ENCODE data around the gene B4GALNT1.
"Not testable (repeated sequence)": the region's sequence is repeated elsewhere in the genome, so short reads cannot be mapped to it uniquely, and the experiment has no call there.

The B4GALNT1 gene

DNA sequence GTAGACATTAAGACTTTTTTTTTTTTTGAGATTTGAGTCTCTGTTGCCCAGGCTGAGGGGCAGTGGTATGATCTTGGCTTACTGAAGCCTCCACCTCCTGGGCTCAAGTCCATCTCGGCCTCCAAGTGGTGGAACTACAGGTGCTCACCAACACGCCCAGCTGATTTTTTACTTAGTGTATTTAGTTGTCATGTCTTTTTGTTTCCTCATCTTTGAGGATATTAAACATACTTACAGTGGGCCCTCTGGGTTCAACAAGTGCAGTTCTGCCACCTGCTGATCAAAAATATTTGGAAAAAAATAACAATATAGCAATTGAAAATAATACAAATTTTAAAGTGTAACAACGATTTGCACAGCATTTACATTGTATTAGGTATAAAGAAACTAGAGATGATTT is 4.4 kb upstream of the B4GALNT1 start:
- DNase-seq (ENCODE audit: low read depth, low spot score), result no peak

DNA sequence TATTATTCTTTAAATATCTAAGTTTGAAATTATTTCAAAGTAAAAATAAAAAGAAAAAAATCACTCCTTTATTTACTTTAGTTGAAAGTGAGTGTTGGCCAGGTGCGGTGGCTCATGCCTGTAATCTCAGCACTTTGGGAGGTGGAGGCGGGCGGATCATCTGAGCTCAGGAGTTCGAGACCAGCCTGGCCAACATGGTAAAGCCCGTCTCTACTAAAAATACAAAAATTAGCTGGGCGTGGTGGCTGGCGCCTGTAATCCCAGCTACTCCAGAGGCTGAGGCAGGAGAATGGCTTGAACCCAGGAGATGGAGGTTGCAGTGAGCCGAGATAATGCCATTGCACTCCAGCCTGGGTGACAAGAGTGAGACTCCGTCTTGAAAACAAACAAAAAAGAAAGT is 3.7 kb upstream of the B4GALNT1 start:
- not testable (repeated sequence) for DNase-seq (ENCODE audit: low read depth, low spot score)

DNA sequence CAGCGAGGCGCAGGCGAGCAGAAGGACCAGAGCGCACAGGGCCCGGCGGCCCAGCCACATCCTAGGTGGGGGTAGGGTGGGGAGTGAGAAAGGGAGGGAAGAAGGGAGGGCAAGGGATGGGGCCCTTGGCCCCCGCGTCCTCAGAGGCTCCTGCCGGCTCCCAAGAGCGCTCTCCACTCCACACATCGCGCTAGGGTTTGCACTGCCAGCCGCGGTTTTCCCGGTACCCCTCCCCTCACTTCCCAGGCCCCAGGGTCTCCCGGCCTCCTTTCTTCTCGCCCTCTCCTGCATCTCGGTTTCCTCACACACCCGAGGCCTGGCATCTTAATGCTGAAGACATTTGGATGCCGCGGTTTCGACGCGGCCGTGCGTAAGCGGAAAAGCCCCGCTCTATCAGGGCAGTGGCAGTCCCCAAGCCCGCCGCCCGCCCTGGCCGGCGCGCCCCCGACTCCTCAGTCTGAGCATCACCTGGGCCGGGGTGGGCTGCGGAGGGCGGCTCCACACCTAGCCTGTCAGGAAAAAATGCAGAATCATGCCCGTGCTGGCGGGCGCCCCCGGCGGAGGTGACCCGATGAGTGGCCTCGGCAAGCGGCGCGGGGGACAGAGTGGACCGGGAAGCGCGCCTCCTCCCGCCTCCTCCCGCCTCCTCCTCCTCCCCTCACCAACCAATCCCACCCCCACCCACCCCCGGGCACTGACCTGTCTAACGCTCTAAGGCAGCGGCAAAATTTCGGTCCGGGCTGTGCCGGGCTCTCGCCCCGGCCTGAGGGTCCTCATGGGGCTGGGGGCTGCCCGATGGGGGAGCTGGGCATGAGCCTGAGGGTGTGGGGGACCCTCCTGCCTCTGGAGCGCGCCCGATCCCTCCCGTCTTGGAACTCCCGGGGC is 686 bp downstream of the B4GALNT1 start:
- no peak for DNase-seq (ENCODE audit: low read depth, low spot score)

DNA sequence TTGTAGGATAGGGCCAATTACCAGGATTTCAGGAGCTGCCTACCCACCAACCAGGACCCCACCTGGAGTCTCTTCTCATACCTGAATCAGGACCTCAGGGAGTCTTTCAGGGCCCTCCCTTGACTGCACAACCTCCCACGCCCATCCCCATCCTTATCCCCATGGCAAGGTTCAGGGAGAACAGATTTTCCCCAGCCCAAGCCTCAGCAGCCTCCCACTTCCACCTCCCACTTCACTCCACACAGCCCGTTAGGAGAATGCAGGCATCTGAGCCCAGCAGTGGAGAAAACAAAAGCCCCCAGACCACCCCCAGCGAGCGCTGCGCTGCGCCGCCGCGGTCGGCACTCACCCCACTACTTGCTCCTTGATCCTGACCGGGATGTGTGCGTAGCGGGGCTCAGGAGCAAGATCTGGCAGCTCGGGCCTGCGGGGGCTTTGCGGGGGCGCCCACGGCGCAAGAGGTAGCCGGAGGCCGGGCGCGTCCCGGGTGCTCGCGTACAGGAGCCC is 1.4 kb downstream of the B4GALNT1 start:
- no peak for DNase-seq (ENCODE audit: low read depth, low spot score)

DNA sequence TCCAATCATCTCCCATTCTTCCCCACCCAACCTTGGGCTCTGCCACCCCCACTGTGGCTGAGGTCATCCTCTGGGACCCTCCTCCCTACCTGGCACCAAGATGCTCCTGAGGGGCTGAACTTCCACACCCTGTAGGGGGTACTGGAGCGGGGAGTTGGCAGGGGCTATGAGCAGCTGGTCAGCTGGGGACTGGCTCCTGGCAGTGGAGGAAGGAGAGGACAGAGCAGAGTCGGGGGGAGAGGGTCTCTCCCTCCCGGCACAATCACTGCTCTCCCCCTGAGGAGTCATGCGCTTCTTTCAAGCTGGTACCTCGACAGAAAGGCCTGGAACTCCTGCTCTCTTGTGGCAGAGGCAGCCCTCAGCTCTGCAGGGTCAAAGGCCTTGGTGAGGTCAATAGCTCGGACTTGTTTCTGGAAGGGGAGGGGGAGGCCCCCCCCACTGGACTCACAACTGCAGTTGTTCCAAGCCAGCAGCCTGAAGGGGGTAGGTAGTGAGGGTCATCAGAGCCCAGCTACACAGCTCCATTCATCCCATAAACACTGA is 2.0 kb downstream of the B4GALNT1 start:
- no peak for DNase-seq (ENCODE audit: low read depth, low spot score)

DNA sequence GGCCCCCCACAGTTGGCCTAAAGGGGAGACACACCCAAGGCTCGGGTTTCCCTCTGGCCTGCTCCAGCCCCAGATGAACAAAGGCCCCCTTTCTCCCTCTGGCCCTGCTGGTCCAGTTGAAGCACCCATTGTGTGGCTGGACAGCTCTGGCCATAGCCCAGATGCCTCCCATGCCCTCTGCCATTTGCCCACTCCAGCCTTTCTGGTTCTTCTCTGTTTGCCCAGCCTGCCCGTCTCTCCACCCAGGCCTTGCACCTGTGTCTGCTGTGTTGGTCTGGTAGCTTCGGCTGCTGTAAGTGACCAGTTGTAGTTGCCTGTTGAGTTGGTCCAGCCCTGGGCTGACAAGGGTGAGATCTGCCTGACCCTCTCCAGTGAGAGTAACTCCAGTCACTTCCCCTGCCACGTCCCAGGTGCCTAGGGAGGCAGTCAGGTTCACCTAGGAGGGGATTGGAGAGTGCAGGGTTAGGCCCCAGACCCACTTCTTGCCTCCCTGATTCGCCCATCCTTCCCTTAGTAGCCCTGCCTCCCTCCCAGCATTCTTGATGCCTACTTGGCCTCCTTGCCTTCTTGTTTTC is 3.0 kb downstream of the B4GALNT1 start:
- DNase-seq (ENCODE audit: low read depth, low spot score), result no peak

DNA sequence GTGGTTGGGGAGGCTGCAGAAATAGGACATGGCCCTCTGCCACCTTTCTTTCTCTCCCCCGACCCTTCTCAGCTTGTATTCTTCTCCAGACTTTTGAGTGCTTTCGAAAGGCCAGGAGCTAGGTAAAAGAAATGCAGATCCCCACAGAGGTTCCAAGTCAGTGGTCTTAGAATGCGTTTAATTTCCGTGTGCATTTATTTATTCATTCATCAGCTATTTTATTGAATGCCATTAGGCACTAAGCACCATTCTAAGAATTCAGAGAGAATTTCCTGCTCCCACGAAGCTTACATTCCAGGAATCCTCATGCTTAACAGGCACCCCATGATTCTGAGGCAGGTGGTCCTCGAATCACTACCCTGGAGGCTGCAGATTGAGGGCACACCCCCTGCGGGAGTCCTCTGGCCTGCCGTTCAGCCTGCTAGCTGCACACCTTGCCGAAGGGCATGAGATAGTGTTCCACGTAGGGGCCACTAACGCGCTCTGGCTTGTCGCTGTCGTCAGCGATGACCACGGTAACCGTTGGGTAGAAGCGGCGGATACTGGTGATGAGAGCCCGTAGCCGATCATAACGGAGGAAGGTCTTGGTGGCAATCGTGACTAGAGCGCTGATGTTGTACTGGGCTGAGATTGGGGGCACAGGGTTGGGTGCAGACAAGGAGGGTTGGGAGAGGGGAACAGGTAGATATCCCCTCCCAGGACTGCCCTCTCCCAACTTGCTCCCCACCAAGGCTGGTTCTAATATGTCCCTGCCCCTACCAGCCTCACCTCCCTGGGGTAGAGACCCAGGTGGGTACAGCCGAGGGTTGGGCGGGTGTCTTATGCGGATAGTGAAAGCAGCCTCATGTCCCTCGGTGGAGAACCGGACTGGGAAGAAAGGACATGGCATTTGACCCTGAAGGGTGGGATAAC is 4.5 kb downstream of the B4GALNT1 start:
- DNase-seq (ENCODE audit: low read depth, low spot score), result no peak

DNA sequence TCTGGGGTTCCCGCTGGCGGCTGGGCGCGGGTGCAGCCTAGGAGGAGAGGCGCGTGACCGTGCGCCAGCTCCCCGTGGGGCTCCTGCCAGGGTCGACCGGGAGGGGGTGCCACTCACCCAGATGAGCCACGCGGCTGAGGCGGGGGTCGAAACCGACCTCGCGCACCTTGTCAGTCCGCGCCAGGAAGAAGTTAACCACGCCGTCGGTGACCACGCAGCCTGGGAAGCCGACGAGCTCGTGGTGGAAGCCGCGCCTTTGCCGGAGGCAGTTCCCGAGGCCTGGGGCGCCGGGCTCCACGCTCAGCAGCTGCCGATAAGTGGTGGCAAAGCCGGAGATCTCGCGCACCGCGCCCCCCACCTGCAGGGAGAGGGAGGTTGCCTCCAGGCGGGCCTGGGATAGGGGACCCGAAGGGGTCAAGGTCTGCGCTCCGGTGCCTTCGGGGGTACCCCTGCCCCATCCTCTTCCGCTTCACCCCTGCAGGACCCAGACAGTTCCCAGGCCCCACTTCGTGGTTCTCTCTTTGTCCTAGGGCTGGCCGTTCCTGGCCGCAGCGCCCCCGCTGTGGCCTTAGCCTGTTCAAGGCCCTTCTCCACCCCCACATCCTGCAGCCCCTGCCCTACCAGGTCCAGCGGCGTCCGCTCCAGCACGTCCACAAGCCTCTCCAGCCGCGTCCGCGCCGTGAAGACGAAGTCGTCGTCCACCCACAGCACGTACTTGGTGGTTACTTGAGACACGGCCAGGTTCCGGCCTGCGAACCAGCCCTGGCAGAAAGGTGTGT is 5.3 kb downstream of the B4GALNT1 start:
- DNase-seq (ENCODE audit: low read depth, low spot score), result no peak

DNA sequence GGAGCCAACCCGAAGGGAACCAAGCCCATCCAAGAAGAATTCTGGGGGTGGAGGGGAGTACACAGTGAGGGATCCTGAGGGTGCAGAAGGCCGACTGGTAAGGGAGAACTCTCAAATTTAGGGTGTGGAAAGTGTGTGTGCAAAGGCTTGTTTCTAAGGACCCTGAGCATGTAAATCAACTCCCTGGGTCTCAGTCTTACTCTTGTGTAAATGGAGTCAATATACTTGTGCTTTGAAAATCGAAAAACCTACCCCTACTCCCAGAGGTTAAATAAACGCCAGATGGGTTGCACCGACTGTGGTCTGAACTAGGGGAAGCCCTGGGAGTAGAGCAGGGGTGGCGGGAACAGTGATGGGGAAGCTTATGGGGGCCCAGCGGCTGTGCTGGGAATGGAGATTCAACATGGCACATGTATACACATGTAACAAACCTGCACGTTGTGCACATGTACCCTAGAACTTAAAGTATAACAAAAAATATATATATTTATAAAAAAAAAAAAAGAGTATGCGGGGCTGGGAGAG is 6.0 kb downstream of the B4GALNT1 start:
- no peak for DNase-seq (ENCODE audit: low read depth, low spot score)

DNA sequence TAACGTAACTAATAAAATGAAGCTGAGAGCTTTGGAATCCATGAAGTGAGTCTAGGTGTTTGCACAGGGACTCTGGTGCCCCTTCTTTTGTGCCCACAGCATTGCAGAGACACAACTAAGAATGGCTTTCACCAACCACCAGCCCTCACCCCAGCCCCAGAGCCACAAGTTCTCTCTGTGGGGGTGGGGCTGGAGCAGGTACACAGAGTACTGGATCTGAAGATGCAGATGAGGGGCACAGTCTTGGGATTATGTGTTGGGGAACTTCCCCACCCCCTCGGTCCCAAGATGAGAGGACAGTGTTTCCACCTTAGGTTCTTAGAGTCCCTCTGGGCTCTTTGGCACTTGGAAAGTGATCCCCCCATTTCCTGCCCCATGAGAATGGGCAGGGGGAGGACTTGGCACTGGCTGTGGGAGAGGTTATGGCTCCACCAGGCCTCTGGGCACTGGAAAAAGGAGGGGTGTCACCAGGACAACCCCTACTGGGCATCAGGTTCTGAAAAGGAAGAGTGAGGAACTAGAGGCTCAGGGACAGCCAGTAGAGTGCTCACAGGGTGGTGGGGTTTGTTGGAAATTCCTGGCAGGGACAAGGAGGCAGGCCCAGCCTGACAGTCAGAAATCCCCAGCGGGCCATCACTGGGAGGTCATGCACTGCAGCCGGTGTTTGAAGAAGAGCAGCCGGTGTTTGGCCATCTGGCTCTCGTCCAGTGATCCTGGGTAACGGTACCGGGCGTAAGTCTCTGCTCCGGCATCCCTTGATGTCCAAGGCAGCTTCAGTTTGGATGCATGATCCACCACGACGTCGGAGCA is 6.7 kb downstream of the B4GALNT1 start:
- no peak for DNase-seq (ENCODE audit: low read depth, low spot score)

DNA sequence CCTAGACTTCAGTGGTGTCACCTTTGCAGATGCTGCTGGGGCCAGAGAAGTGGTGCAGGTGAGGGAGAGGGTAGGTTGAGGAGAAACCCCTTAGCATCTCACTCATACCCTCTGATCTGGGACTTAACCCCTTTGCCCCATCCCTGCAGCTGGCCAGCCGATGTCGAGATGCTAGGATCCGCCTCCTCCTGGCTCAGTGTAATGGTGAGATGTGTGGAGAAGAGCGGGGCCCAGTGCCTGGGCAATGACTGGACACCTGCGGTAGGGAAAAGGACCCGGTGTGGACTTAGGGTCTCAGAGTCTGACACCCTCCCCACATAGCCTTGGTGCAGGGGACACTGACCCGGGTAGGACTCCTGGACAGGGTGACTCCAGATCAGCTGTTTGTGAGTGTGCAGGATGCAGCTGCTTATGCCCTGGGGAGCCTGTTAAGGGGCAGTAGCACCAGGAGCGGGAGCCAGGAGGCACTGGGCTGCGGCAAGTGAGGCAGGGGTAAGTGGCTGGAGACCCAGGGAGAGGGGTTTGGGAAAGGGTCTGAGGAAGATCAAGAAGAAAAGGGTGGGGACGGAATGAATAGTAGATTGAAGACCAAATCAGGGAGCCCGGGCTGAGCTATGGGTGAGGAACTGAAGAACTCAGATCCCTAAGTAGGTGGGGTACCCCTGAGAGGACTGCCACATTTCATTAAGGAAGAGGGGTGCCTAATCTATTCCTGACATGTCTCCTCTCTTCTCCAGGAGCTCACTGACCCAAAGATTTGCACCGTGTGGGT is 7.6 kb downstream of the B4GALNT1 start:
- no peak for DNase-seq (ENCODE audit: low read depth, low spot score)

DNA sequence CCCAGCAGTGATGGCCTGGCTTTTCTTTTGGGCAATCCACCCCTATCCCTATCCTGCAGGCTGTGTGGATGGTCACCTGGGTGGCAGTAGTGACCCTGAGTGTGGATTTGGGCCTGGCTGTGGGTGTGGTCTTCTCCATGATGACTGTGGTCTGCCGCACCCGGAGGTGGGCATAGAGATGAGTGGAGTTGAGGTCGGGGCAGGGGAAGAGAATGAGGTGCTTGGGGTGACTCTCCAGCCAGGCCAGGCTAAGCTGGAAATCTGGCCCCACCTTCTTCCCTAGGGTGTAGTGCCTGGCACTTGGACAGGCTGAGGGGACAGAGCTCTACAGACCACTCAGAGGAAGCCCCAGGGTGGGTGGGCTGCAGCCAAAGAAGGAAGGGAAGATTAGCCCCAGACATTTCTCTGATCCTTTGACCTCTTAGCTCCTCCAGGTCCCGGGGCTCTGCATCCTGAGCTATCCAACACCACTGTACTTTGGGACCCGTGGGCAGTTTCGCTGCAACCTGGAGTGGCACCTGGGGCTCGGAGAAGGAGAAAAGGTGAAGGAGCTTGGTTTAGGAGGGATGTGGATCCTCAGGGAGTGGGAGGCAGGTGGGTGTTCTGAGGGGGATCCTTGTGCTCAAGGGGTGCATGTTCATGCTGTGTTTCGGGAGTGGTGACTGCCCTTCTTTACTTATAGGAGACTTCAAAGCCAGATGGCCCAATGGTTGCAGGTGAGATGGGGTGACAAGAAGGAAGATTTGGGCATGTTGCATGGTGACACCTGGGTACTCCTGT is 8.4 kb downstream of the B4GALNT1 start:
- DNase-seq (ENCODE audit: low read depth, low spot score), result no peak

DNA sequence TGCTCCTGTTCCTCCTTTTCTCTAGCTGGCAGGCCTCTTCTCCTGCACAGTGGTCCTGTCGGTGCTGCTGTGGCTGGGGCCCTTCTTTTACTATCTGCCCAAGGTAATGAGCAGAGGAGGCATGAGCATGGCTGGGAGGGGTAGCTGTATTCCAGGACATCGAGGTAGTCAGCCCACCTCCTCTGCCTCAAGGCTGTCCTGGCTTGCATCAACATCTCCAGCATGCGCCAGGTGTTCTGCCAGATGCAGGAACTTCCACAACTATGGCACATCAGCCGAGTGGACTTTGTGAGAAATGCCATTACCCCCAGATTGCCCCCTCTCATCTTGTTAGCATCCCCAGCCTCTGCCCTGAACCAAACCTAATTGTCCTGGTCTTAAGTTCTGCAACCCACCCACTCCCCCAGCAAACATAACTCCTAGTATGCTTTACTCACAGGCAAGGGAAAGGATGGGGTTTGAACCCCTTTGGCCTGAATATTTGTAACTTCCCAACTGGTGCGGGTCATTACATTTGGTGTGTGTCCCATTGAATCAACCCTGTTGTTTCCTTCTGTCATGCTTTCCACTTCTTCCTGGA is 9.1 kb downstream of the B4GALNT1 start:
- DNase-seq (ENCODE audit: low read depth, low spot score), result no peak

DNA sequence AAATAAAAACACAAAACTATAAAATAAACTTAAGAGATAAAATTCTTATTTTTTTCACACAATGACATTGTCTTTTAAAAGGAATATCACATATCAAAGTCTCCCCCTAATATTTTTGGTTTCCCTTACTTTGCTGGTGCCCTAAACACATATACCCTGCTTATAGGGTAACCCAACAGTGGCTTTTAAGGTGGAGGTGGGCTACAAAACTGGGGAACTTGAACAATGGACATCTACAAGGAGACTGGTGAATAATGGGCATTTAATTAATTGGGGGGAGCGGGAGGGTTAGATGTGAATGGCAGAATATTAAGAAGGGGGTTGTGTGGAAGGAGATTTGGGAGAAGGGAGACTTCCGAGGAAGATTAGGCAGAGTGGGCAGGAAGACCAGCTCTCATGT is 9.6 kb downstream of the B4GALNT1 start:
- DNase-seq (ENCODE audit: low read depth, low spot score), result no peak

DNA sequence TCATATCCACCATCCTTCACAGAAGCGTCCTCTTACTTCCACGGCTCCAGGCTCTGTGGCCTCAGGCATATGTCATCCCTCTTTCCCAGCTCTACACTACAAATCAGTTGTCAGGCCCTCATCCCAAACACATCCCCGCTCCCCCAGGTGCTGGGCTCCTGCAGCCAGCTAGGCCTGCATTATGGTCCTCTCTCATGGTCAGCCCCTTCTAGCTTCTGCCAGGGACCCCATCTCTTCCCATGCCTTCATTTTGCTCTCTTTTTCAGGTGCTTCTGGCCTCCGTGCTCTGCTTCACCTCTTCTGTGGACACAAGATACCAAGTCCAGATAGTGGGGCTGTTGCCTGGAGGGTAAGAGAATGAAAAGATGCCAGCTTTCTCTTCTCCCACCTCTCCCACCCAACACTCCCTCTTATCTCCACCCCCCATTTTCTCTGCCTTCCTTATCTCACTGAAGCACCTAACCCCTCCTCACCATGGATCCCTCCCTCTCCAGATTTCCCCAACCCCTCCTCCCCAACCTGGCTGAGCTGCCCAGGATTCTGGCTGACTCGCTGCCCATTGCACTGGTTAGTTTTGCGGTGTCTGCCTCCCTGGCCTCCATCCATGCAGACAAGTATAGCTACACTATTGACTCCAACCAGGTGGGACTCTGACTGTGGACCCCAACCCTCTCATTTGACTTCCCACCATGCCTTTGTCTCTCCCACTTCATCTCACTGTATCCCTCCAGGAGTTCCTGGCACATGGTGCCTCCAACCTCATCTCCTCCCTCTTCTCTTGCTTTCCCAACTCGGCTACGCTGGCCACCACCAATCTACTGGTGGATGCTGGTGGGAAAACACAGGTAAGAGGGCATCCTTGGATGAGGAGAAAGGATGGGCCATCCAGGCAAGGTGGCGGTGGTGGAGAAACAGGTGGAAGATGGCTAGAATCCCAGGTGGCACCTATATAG is 10.4 kb downstream of the B4GALNT1 start:
- no peak for DNase-seq (ENCODE audit: low read depth, low spot score)

DNA sequence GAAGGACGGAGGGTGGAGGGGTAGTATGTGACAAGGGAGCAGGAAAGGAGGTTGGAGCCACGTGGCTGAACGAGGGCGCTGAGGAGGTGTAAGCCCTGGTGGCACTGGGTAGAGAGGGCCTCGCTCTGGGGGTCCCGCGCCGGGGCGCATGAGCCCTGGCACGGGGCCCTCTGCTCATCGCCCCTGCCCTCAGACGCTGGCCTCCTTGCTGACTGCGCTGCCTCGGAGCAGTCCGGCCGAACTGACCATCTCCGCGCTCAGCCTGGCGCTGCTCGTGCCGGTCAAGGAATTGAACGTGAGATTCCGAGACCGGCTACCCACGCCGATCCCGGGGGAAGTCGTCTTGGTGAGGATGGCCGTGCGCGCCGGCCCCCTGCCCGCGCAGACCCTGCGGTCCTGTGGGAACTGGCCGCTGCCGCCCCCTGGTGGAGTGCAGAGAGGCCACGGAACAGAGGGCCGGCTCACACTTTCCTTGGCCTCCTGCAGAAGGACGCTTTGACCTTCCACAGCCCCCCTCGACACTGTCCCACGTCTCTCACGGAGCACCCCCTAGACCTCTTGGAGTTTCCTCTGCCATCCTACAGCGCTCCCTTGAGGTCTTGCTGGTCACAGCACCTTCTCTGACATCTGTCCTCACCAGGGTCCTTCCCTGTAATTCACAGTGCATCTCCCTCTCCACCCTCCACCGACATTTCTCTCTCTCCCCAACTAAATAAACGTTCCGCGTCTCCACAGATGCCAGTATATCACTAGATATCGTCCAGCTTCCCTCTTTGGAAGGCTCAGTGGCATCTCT is 11.3 kb downstream of the B4GALNT1 start:
- no peak for DNase-seq (ENCODE audit: low read depth, low spot score)

All from iPS DF 19.7 (cell line).